GM19324 (cell line): Measurements from ENCODE around the gene CLCN4.
A peak's percentile ranks its signal among the peaks of the same experiment; 100 is the strongest.

ENCODE experiments used
- ATAC-seq: cut with Tn5 transposase; IDR thresholded peaks from one replicate; pipeline ENCODE4 v1.9.1; 2021; ENCODE audit warnings: mild to moderate bottlenecking, moderate library complexity; ENCODE audit not compliant: unreplicated experiment, low FRiP score

CLCN4 gene

DNA sequence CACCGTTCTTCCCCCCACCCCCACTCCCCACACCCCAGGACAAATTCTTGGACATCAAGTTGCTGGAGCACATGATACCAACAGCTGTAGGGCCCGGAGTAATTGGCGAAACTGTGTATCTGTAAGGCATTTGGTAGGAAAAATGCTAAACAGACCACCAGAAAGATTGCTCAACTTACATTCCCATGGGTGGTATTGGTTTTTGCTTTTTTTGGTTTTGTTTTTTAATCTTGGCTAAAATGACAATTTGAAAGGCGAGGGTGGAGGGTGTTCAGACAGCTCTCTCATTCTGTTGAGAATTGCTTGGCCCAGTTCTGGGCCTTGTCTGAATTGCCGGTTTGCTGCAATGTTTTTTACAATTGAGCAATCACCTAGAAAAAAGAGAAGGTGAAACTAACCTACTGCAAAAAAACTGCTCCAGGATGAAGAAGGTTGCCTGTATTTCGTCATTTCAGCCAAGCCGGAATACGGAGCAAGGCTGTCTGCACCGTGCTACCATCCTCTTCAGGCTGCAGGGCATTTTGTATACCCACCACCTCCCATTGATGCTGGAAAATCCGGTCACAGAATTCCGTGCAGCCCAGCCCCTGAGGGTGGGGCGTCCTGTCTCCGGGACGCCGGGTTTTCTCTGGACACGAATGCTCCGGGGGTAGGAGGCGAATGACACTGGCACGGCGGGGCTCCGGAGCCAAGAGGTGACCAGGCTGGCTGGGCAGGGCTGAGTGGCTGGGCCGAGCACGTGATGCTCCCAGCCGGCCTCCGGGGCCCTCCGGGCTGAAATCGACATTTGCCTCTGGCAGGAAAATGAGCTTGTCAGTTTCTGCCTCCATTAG lies at the start of gene CLCN4:
Gene CLCN4, plus strand, starts transcription at position 777 of the 833 bp plus-strand sequence. CDS start 28,058 bp downstream, outside the sequence.
- ATAC-seq: peak; percentile 76

DNA sequence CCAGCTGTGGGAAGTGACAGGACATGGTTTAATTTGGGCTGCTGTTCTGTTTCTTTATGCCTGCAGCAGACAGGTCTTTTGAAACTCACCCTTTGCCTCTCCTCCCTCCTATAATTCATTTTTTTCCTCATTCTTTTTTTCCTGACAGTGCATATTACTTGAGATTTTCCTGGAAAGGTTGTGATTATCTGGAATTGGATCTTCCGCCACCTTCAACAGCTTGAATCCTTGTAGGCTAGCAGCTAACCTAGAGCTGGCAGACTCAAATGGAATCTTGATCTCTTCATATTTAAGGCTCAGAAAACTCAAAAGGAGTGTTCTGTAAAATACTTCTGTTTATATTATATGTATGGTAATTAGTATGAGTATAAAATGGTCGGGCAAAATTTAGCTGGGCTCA lies 49.3 kb upstream of the CLCN4 start:
- ATAC-seq: no peak

- no peak for ATAC-seq
Measured at GRCh38 chrX:10108288-10108687, 48.5 kb upstream of the CLCN4 start.

- no peak for ATAC-seq
Measured at GRCh38 chrX:10109695-10110094, 47.1 kb upstream of the CLCN4 start.

DNA sequence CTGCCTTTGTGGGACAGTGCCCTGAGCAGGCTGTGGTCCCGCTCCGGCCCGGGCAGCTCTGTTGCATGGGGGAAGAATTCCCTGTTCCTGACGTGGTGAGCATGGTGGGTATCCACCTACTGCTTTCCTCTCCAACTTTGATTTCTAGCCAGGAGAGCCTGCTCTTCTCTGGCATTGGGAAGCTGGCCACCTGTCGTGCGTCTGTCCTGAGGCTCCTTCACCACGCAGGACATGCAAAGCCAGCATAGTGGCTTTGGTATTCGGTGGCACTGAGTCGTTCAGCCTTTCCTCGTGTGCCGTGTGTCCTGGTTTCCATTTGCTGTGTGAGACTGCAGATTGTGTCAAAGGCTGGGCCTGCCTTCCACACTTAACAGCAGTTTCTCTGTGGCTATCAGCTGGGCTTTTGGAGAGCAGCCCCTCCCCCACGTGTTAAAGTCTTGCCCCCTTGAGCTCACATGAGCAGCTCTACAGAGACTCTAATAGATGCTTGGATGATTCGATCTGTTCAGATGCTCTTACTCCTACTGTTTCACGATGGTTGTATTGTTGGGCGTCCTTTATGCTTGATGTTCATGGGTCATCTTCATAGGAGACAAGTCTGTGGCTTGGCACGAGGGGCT lies 46.3 kb upstream of the CLCN4 start:
- no peak for ATAC-seq

GRCh38 chrX:10110984-10111363 lies 45.8 kb upstream of the CLCN4 start:
- ATAC-seq: peak; percentile 37

DNA sequence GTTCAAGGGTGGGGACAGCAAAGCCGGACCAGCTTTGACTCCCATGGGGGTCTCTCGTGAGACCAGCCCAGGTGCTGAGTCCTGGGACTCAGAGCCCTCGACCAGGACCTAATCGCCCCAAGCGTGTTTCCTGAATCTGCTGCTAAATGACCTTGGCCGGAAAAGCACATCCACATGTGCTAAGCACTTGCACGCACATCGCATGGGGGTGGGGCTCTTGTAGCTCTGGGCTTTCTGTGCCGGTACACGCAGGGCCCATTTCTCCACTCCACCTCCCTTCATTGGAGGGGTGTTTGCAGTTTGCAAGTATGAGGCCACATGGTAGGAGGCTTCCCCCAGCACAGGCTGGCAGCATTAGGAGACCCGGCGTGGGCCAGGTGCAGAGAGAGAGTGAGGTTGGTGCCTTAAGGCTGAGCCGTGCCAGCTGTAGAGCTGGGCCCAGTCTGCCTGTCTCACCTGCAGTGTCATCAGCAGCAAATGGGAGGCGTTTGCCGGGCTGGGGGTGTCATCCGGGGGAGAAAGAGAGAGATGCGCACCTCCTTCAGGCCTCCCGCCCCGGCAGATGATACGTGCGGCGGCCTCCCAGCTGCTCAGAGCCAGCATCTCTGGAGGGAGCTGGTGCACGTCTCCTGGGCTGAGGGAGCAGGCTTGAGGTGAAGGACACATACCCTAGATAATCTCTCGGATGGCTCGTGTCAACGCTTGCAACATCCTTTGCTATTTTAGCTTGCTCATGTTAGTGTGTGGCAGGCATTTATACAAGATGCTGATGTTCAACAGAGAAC lies 45.2 kb upstream of the CLCN4 start:
- ATAC-seq: peak; percentile 60

DNA sequence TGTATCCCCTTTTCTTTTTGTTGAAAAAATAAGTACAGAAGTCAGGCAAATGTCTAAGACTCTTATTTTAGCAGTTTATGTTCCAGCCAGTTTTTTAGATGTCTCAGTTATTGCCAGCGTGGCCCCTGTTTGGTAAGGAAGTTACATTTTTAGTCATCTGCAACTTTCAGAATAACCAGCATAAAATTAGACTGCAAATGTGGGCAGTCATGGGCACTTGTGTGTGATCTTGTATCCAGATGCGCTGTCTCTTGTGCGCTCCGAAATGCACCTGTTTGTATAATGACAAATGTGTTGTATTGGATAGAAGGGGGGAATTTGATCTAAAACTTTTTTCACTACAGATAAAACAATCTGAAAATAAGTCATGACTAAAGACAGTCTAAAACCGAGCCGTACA lies 44.3 kb upstream of the CLCN4 start:
- no peak for ATAC-seq

DNA sequence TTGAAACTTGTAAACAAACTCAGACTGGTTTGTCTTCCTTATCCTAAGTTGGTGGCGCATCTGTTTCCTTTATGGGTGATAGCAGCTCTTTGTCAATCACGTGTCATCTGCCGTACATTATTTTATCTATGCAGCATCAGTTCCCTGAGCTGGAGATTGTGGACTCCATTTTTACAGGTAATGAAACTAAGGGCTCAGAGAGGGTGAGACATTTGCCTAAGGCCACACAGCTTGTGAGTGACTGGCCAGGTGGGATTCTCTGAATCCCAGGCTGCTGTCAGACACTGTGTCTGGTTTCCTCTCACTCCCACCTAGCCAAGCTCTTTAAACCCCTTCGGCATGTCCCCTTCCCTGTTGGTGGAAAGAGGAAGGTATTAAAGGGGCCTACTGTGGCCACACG lies 41.7 kb upstream of the CLCN4 start:
- no peak for ATAC-seq

DNA sequence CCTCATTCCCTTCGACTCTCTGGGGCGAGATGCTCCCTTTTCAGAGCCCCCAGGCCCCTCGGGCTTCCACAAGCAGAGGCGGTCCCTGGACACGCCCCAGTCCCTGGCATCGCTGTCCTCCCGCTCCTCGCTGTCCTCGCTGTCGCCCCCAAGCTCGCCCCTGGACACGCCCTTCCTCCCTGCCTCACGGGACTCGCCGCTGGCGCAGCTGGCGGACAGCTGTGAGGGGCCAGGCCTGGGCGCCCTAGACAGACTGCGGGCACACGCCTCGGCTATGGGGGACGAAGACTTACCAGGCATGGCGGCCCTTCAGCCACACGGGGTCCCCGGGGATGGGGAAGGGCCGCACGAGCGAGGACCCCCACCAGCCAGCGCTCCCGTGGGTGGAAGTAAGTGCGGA lies 39.5 kb upstream of the CLCN4 start:
- no peak for ATAC-seq

DNA sequence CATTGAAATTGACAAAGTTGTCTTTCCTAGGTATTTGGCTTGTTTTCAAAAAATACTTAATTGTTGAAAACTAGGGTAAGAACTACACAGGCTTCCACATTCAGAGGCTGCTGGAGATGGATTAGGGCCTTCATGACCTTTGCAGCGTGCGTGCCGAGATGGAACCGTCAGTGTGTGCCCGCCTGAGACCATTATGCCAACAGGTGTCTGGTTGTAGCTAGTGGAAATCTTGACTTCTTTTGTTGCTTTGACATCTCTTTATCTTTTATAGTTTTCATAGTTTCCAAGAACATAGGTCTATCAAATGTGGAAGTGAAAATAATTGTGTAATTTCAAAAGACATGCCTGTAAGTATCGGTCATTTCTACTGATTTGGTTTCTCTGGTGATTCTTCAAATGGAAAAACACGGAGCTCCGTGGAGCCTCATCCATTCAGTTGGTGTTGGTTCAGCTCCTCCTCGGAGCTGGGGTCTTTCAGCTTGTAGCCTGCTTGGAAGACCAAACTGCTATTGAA lies 38.9 kb upstream of the CLCN4 start:
- ATAC-seq: no peak

DNA sequence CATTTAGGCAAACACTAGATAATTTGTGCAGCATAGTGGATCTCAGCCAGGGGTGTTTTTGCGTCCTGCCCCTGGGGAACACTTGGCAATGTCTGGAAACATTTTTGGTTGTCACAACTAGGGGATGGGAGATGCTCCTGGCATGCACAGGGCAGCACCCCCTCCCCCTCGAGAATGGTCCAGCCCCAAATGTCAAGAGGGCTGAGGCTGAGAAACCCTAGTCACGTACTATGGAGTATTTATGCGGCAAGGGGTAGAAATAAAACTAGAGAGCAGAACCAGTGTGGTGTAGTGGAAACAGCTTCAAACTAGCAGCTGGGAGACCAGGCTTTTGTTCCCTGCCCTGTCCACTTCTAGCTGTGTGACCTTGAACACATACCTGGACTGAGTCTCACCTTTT lies 38.2 kb upstream of the CLCN4 start:
- no peak for ATAC-seq

GRCh38 chrX:10119399-10119990 lies 37.3 kb upstream of the CLCN4 start:
- ATAC-seq: peak; percentile 78

DNA sequence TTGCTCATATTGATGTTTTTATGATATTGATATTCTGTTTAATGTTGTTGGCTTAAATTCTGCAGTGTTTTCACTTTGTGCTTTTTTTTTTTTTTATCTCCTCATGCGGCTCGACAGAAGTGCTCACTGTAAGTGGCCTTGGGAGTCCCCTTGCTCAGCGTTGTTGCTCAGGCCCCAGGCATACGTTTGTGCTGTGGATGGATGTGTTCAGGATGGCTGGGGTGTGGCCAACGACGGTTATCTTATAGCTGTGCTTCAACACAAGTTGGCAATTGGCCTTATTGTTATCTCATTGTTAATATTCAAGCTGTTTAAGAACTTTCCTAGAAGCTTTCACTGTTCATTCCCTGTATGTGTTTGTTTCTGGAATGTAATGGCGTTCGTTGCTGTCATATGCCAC lies 36.4 kb upstream of the CLCN4 start:
- ATAC-seq: no peak

DNA sequence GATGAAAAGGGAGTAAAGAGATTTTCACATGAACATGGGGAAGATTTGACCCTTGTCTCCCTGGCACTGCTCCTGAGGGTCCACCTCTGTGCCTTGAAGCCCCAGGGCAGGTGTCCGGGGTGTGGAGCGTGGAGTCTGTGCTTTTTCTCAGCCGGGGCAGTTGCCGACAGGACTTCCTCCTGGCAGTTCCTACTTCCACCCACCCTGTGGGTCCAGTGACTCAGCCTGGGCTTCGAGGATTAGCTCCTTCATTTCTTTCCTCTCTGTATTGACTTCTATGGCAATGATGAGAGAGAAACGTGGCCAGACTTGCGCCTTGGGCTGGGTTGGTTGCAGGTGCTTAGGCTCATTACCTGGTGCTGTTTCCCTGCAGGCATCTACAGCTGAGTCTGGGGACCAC lies 35.9 kb upstream of the CLCN4 start:
- no peak for ATAC-seq

- peak; percentile 60 for ATAC-seq
Measured at GRCh38 chrX:10121787-10122186, 35.0 kb upstream of the CLCN4 start.

GRCh38 chrX:10124506-10125247 lies 32.1 kb upstream of the CLCN4 start:
- ATAC-seq: no peak

DNA sequence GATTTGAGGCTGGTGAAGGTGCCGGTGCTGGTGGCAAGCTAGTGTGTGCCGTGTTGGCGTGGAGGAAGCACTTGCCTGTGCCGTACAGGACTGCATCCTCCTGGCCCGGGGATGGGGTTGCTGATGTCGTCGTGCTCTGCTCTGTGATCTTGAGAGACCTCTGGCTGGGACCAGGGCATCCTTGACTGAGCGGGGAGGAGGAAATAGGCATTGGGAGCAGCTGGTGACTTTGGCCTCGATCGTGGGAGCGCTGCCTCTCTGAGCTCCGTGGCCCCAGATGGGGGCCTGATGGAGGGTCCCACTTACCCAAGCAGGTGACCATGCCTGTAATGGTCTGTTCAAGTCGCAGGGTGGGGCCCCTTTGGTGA lies 31.5 kb upstream of the CLCN4 start:
- no peak for ATAC-seq

DNA sequence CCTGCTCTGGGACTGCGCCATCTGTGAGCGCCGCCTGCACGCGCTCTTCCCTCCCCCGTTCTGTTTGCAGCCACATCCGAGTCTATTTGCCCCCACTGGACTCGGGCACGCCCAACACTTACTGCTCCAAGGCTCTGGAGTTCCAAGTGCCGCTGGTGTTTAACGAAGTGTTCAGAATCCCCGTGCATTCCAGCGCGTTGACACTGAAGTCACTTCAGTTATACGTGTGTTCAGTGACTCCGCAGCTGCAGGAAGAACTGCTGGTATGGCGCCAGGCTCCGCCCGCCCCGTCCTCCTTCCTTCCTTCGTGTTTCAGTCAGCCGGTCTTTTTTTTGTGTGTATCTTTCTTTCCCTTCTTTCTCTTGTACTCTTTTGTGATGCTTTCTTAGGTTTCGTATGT lies 30.7 kb upstream of the CLCN4 start:
- ATAC-seq: no peak

GRCh38 chrX:10126834-10127233 lies 29.9 kb upstream of the CLCN4 start:
- no peak for ATAC-seq
